Heart right ventricle (tissue), 16 donors: ENCODE data around the gene HOXA1. TPM values are rescaled to one million over a fixed set of nuclear protein-coding genes. Genes with fewer than 3 reads are reported as not detected.

ENCODE experiments used
- ATAC-seq, 8 donors: fragments of 200-7000 bp; cut with Tn5 transposase; one replicate each; pipeline ENCODE4 v1.9.1; 2020; ENCODE audit warnings: mild to moderate bottlenecking in 8 of 8, moderate library complexity in 8 of 8, moderate number of reproducible peaks in 1 of 8
- DNase-seq, 2 donors: peaks; one replicate each; pipeline ENCODE4 v3.0.0-alpha.2; 2020
- H3K27ac ChIP-seq, 10 donors: fragments of 200-600 bp; sonication (generic) in 2 of 10; one replicate each; pipeline versions ENCODE4 v1.5.0 to v1.8.0; 2020 to 2022; ENCODE audit warnings: mild to moderate bottlenecking in 3 of 10
- H3K27me3 ChIP-seq, 7 donors: fragments of 200-600 bp; one replicate each; pipeline ENCODE4 v1.8.0; 2021 to 2022; ENCODE audit warnings: mild to moderate bottlenecking in 2 of 7
- H3K36me3 ChIP-seq, 9 donors: fragments of 200-600 bp; sonication (generic) in 1 of 9; one replicate each; pipeline versions ENCODE4 v1.5.0 to v1.8.0; 2020 to 2022; ENCODE audit warnings: mild to moderate bottlenecking in 2 of 9
- H3K4me1 ChIP-seq, 9 donors: fragments of 200-600 bp; sonication (generic) in 1 of 9; one replicate each; pipeline versions ENCODE4 v1.5.0 to v1.8.0; 2020 to 2022; ENCODE audit warnings: mild to moderate bottlenecking in 4 of 9
- H3K4me3 ChIP-seq, 10 donors: fragments of 200-600 bp; sonication (generic) in 2 of 10; one replicate each; pipeline versions ENCODE4 v1.5.0 to v1.8.0; 2020 to 2022; ENCODE audit warnings: mild to moderate bottlenecking in 7 of 10, moderate library complexity in 2 of 10
- H3K9me3 ChIP-seq, 11 donors: fragments of 200-600 bp in 10 of 11; sonication (generic) in 2 of 11; one replicate each; pipeline versions ENCODE4 v1.5.0 to v1.8.0; 2013 to 2022; ENCODE audit warnings: mild to moderate bottlenecking in 2 of 11, control low read depth in 1 of 11, moderate library complexity in 1 of 11
- WGBS, 2 donors: extraction: QIAGEN DNeasy Blood & Tissue Kit; methylation state at CpG; one replicate each; pipeline ENCODE4 v1.1.7; 2013; ENCODE audit warnings: inconsistent platforms in 1 of 2; 5-methylcytosine and 5-hydroxymethylcytosine counted together
- intact Hi-C, 10 donors: fragments of 100-400 bp; cut with DNase I; formaldehyde crosslinking; loops; one replicate each; pipeline versions ENCODE4 v1.11.1 to v1.14.2; 2022
- polyA plus RNA-seq, 2 donors: library from polyadenylated mRNA; stranded (reverse); fragments of 200-250 nt; gene quantifications; one replicate each; pipeline ENCODE4 v1.2.3, GENCODE V29; 2013
- total RNA-seq, 10 donors: library from RNA; stranded (reverse); fragmentation: NEBNext Ultra II Directional in 3 of 10; extraction: Animal tissue kit (Norgen Biotek cat#: 25700) in 3 of 10; gene quantifications; one replicate each; pipeline versions ENCODE4 v1.2.1 to v1.2.4, GENCODE V29; 2021 to 2023
- TF ChIP-seq, protein P1 (sequence below), 9 donors: fragments of 200-600 bp; sonication (generic) in 2 of 9; IDR thresholded peaks; one replicate each; pipeline versions ENCODE4 v1.5.0 to v1.8.0; 2021 to 2022; ENCODE audit warnings: antibody characterized with exemption in 9 of 9, mild to moderate bottlenecking in 5 of 9, moderate library complexity in 1 of 9
- donor health status: Arrhythmogenic right ventricular cardiomyopathy.
- donor health status: ischemic (EF 13 %, LVEDD 7.1; RV severe dilation, severe dysfunction).
- donor health status: healthy with polysubstance abuse.
- donor health status: DM: no; HTN: yes; CAD: no.
- donor health status: DM: no; HTN: no; CAD: no.
- donor health status: ischemic (EF 25% LVEDD 6.9; RV normal size, moderate dysfunction).
- donor health status: ischemic (EF 25% LVEDD 5.7; RV mildly dilated, moderate dysfunction).
- donor health status: healthy.
- donor health status: DM: yes; HTN: yes; CAD: no.
- donor health status: Ischemic cardiomyopathy.
- donor health status: ischemic (EF 35%, LVEDD 5.7; RV mildly dilated, moderate dysfunction).
- donor health status: nonischemic (EF 11% LVEDD 7.7; RV severe dilation, severe dysfunction).
- donor health status: DM: yes; HTN: yes; CAD: no.
- donor health status: PGD.
- donor health status: ischemic (EF 29% LVEDD 5.4; RV normal size, mild dysfunction).
- donor health status: nonischemic (EF 23%, LVEDD 6.1; RV moderate dilation, normal function).

The HOXA1 gene
- total and polyA plus RNA-seq, 12 donors, result 0.07 to 0.37 (median 0.15) TPM; not detected in 9

DNA sequence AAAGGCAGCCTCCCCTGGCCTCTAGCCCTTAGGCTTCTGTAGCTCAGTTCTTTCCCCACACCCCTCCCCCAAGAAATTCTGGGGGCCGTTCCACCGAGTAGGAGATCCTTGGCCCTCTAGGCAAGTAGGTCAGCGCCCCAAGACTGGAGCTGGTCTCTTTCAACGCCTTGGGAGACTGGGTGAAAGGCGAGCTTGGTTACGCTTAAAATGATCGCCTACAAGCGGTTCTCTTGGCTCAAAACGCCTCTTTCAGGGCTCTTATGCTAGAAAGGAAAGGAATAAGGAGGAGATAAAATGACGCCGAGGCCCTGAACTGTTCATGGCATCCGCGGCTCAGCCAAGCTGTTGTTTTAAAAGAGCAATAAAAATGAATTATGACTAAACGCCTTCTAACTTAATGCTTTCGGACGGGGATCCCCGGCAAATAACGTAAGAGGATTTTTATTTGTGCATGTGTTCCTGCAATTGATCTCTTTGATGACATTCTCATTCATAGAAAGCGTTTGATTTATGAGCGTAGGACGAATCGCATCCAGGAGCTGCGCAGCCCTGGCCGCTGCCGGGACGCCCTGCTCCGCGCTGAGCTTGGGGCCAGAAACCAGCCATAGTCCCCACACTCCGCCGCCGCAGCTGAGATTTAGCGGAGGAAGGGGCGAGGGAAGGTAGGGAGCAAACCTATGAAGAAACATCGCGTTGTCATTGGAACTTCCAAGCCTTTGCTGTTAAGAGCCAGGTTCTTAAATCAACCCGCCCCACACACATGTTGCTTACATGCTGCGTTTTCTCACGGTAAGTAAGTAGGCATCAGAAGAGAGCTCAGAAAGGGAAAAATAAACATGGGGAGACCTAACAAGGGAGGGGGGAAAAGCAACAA lies 3.0 kb upstream of the HOXA1 start:
- no peaks in the 10 kb centered on the region for H3K36me3 ChIP-seq
- ATAC-seq (no peak), DNase-seq (no peak)
- H3K4me3 ChIP-seq, result peak overlapping the region in 4 of 10 donors; percentile 24 to 87 (median 66)
- H3K27ac ChIP-seq, result peak overlapping the region in 3 of 10 donors; percentile 7 to 68 (median 39)
- H3K9me3 ChIP-seq, result no peaks in the 10 kb centered on the region
- TF ChIP-seq, protein P1, sequence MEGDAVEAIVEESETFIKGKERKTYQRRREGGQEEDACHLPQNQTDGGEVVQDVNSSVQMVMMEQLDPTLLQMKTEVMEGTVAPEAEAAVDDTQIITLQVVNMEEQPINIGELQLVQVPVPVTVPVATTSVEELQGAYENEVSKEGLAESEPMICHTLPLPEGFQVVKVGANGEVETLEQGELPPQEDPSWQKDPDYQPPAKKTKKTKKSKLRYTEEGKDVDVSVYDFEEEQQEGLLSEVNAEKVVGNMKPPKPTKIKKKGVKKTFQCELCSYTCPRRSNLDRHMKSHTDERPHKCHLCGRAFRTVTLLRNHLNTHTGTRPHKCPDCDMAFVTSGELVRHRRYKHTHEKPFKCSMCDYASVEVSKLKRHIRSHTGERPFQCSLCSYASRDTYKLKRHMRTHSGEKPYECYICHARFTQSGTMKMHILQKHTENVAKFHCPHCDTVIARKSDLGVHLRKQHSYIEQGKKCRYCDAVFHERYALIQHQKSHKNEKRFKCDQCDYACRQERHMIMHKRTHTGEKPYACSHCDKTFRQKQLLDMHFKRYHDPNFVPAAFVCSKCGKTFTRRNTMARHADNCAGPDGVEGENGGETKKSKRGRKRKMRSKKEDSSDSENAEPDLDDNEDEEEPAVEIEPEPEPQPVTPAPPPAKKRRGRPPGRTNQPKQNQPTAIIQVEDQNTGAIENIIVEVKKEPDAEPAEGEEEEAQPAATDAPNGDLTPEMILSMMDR (IDR thresholded peaks at IDR 0.05), result no peak
- intact Hi-C loops, result loop anchor here in 1 of 10 donors (5.0 kb wide), 1 partner anchor 33 kb away; the partner anchor contains the start of gene HOXA4
- peaks cover 26 to 100% (median 100%) of the 10 kb centered on the region in 7 donors for H3K27me3 ChIP-seq
- peaks cover 0 to 57% (median 31%) of the 10 kb centered on the region in 9 donors for H3K4me1 ChIP-seq
- 9% methylated on average over 38 of the region's 38 CpGs for WGBS, 2 donors

DNA sequence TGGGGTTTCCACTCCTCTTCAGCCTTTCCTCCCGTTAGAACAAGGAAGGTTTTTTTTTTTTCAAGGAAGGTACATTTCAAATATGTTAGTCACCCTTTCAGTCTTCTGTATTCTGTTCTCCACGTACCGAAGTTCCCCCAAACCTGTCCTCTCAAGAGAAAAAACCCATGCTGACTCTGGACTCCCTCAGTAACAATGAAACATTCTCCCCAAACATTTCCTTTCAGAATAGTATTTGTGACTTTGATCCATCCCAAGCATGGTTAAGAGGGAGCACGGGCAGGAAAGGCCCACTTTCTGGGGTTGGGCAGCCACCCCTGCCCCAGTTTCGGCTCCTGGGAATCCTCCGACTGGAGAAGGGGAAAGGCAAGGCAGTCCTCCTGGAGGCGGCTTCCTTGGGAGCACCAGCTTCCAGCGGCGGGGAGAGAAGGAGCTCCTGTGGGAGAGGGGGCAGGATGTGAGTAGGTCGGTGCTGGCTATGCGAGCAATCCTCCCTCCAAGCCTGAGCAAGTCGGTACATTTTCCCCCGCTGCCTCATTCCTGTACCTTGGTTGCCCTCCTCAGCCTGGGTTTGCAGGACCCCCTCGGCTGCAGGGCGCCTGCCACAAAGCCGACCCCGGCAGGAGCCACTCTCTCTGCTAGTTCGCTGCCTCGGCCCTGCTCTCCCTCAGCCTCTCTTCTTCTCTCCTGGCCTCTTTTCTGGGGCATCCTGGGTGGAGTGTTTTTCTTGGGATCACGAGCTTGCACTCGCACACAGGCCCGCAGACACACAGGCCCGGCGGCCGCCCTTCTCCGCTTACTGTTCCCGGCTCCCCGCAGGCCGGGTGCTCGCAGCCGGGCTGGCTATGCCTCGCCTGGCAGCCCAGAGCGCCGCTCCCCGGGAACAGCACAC lies 2.1 kb upstream of the HOXA1 start:
- intact Hi-C loops, result loop anchor here in 1 of 10 donors (5.0 kb wide), 1 partner anchor 34 kb away; the partner anchor contains the start of gene HOXA4
- WGBS, 2 donors, result 6 to 8% methylated on average over 35 of the region's 35 CpGs

DNA sequence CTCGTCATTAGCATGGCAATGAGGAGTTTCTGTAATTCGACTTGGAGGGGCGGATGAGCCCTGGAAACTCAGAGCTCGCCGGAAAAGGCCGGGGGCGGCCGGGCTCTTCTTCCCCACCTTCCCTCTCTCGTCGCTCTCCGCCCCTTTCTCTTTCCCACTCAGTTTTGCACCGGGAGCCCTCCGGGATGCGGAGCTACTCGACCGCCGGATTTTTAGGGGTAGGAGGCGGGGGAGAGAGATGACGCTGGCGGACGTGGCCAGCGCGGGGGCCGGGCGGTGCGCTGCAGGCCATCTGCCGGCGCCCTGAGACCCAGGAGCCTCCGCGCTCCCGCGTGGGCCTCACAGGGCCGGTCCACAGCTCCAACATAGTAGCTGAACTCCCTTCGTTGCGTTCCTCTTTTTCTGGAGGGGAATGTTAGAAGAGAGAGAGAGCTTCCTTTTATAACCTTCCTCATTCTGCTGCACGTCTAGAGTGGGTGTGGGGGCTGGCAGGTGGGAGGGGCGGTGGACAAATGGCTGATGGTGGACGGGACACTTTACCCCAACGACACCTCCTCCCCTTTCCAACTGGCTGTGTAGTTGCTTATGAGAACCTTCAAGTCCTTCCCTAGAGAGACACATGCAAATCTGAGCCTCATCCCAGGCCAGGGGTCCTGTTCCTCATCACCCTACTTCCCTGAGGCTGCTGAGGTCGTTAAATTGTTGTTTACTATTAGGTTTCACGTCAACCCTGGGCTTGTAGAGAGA lies 1.1 kb upstream of the HOXA1 start:
- H3K9me3 ChIP-seq, result no peaks in the 10 kb centered on the region
- ATAC-seq, result peak; percentile 21 to 65 (median 54)
- TF ChIP-seq, protein P1 (IDR thresholded peaks at IDR 0.05), result no peak
- peak overlapping the region in 8 of 10 donors; percentile 25 to 92 (median 66) for H3K27ac ChIP-seq
- intact Hi-C loops, result loop anchor here in 1 of 10 donors (5.0 kb wide), 1 partner anchor 35 kb away; the partner anchor contains the start of gene HOXA4
- H3K27me3 ChIP-seq, result peaks cover 17 to 100% (median 100%) of the 10 kb centered on the region in 7 donors
- no peak for DNase-seq
- peak overlapping the region; percentile 52 to 87 (median 57) for H3K4me3 ChIP-seq
- 2% methylated on average over 41 of the region's 41 CpGs for WGBS, 2 donors
- peaks cover 0 to 49% (median 31%) of the 10 kb centered on the region in 9 donors for H3K4me1 ChIP-seq
- H3K36me3 ChIP-seq, result no peaks in the 10 kb centered on the region

More for the DNA sequence above, 2.1 kb upstream of the HOXA1 start:
- TF ChIP-seq, protein P1 (IDR thresholded peaks at IDR 0.05), result no peak
- Histone ChIP-seq H3K4me3 (peak overlapping the region in 4 of 10 donors; percentile 56 to 87 (median 66)), H3K27ac (peak overlapping the region in 4 of 10 donors; percentile 7 to 92 (median 54)), H3K27me3 (peaks cover 26 to 100% (median 100%) of the 10 kb centered on the region in 7 donors), H3K36me3 (no peaks in the 10 kb centered on the region), H3K9me3 (no peaks in the 10 kb centered on the region), H3K4me1 (peaks cover 0 to 57% (median 31%) of the 10 kb centered on the region in 9 donors)
- no peak for ATAC-seq
- DNase-seq, result no peak
